Neuronal stem cell (in vitro differentiated cells): ENCODE measurements around the gene TMEM235.
A peak's percentile ranks its signal among the peaks of the same experiment; 100 is the strongest.

Source experiments
- DNase-seq: peaks from one replicate; pipeline ENCODE4 v3.0.0-alpha.2; 2013; ENCODE audit warnings: low spot score
- H2AFZ ChIP-seq: one replicate; pipeline ENCODE4 v1.6.1; 2013; ENCODE audit warnings: mild to moderate bottlenecking, low read length, inconsistent platforms
- H2AK5ac ChIP-seq: 2 replicates; pipeline ENCODE4 v1.6.1; 2013; ENCODE audit warnings: low read depth, mild to moderate bottlenecking, inconsistent platforms, low read length, moderate library complexity, mixed read lengths
- H2BK120ac ChIP-seq: 2 replicates; pipeline ENCODE4 v1.6.1; 2013; ENCODE audit warnings: low read depth, mild to moderate bottlenecking, inconsistent platforms, low read length, moderate library complexity, mixed read lengths
- H2BK12ac ChIP-seq: one replicate; pipeline ENCODE4 v1.6.1; 2013; ENCODE audit warnings: low read length, inconsistent platforms
- H2BK15ac ChIP-seq: 2 replicates; pipeline ENCODE4 v1.6.1; 2013; ENCODE audit warnings: mild to moderate bottlenecking, low read length, inconsistent platforms, mixed read lengths
- H2BK5ac ChIP-seq: one replicate; pipeline ENCODE4 v1.6.1; 2013; ENCODE audit warnings: inconsistent platforms, mild to moderate bottlenecking, low read length, moderate library complexity
- H3K14ac ChIP-seq: one replicate; pipeline ENCODE4 v1.6.1; 2013; ENCODE audit warnings: low read length, inconsistent platforms
- H3K18ac ChIP-seq: 2 replicates; pipeline ENCODE4 v1.6.1; 2013; ENCODE audit warnings: low read length, inconsistent platforms
- H3K23ac ChIP-seq: 2 replicates; pipeline ENCODE4 v1.6.1; 2013; ENCODE audit warnings: low read depth, mild to moderate bottlenecking, mixed read lengths, low read length, inconsistent platforms; ENCODE audit not compliant: poor library complexity
- H3K27ac ChIP-seq: replicated peaks from 3 replicates; pipeline ENCODE4 v1.5.1; 2013; ENCODE audit warnings: low read length, inconsistent platforms
- H3K27me3 ChIP-seq, 3 experiments: 2 replicates each; pipeline ENCODE4 v1.6.1; 2013; ENCODE audit warnings: low read length in 3 of 3, mild to moderate bottlenecking in 2 of 3, inconsistent platforms in 1 of 3, low read depth in 1 of 3, mixed read lengths in 1 of 3, moderate library complexity in 1 of 3; ENCODE audit not compliant: control insufficient read depth in 3 of 3, insufficient read depth in 3 of 3
- H3K36me3 ChIP-seq, 2 donors: replicated peaks in 1 of 2; 2 replicates each; pipeline ENCODE4 v1.6.1; 2013; ENCODE audit warnings: low read length in 2 of 2; ENCODE audit not compliant: control insufficient read depth in 2 of 2, insufficient read depth in 2 of 2
- H3K4ac ChIP-seq: 2 replicates; pipeline ENCODE4 v1.6.1; 2013; ENCODE audit warnings: inconsistent platforms, mild to moderate bottlenecking, low read length, moderate library complexity
- H3K4me1 ChIP-seq, 2 donors: 1 replicate in 1 of 2; 2 replicates in 1 of 2; pipeline ENCODE4 v1.6.1; 2013; ENCODE audit warnings: low read length in 2 of 2, low read depth in 1 of 2; ENCODE audit not compliant: control insufficient read depth in 2 of 2, insufficient read depth in 1 of 2
- H3K4me2 ChIP-seq: one replicate; pipeline ENCODE4 v1.6.1; 2013; ENCODE audit warnings: mild to moderate bottlenecking, low read length, inconsistent platforms; ENCODE audit not compliant: insufficient read depth, poor library complexity, severe bottlenecking
- H3K4me3 ChIP-seq, 2 donors: 2 replicates each; pipeline ENCODE4 v1.5.1; 2013; ENCODE audit warnings: low read length in 2 of 2, mild to moderate bottlenecking in 2 of 2, inconsistent platforms in 1 of 2, moderate library complexity in 1 of 2
- H3K79me1 ChIP-seq: one replicate; pipeline ENCODE4 v1.6.1; 2013; ENCODE audit warnings: low read depth, mild to moderate bottlenecking, inconsistent platforms, low read length, moderate library complexity
- H3K9ac ChIP-seq: one replicate; pipeline ENCODE4 v1.6.1; 2013; ENCODE audit warnings: mild to moderate bottlenecking, low read depth, low read length, inconsistent platforms; ENCODE audit not compliant: poor library complexity
- H3K9me3 ChIP-seq, 2 donors: replicated peaks in 1 of 2; 2 replicates each; pipeline versions ENCODE3 to v1.6.1; 2013; ENCODE audit warnings: low read length in 2 of 2, mild to moderate bottlenecking in 2 of 2, inconsistent platforms in 1 of 2, low read depth in 1 of 2, mixed read lengths in 1 of 2, moderate library complexity in 1 of 2; ENCODE audit not compliant: control insufficient read depth in 2 of 2, insufficient read depth in 1 of 2
- H4K8ac ChIP-seq: one replicate; pipeline ENCODE4 v1.6.1; 2013; ENCODE audit warnings: low read depth, mild to moderate bottlenecking, inconsistent platforms, low read length, moderate library complexity
- H4K91ac ChIP-seq: one replicate; pipeline ENCODE4 v1.6.1; 2013; ENCODE audit warnings: low read length, low read depth, mild to moderate bottlenecking, inconsistent platforms; ENCODE audit not compliant: poor library complexity
- WGBS, 2 donors: extraction: QIAGEN DNeasy Blood & Tissue Kit; methylation state at CpG; one replicate each; pipeline ENCODE4 v1.1.7; 2013; ENCODE audit warnings: missing lambda C conversion rate in 2 of 2, mixed read lengths in 1 of 2; ENCODE audit not compliant: insufficient read length in 2 of 2, insufficient replicate concordance in 1 of 2; ENCODE audit errors: extremely low coverage in 2 of 2; 5-methylcytosine and 5-hydroxymethylcytosine counted together

TMEM235 gene

GRCh38 chr17:78255029-78255656 lies 23.7 kb downstream of the TMEM235 start:
- Histone ChIP-seq H2BK12ac (peak overlapping the region; percentile 60), H2AFZ (no peak overlapping the region), H3K4me2 (no peak overlapping the region), H3K79me1 (peaks cover 4% of the 10 kb centered on the region), H3K4me1 (peaks cover 35 to 49% of the 10 kb centered on the region in 2 donors), H2BK5ac (peak overlapping the region; percentile 97), H3K4me3 (no peak overlapping the region), H4K8ac (no peak overlapping the region), H3K23ac (peak overlapping the region; percentile 37), H2BK120ac (peak overlapping the region; percentile 56), H3K36me3 (no peaks in the 10 kb centered on the region), H3K18ac (peak overlapping the region; percentile 60), H3K9me3 (no peaks in the 10 kb centered on the region), H3K27ac (no peak overlapping the region), H2BK15ac (peak overlapping the region; percentile 99), H3K9ac (no peak overlapping the region), H2AK5ac (peak overlapping the region; percentile 96), H4K91ac (no peak overlapping the region), H3K14ac (no peak overlapping the region), H3K27me3 (no peaks in the 10 kb centered on the region), H3K4ac (peak overlapping the region; percentile 68)
- WGBS, 2 donors = no CpG with 5 or more reads among the region's 18 CpGs
- DNase-seq = no peak

DNA sequence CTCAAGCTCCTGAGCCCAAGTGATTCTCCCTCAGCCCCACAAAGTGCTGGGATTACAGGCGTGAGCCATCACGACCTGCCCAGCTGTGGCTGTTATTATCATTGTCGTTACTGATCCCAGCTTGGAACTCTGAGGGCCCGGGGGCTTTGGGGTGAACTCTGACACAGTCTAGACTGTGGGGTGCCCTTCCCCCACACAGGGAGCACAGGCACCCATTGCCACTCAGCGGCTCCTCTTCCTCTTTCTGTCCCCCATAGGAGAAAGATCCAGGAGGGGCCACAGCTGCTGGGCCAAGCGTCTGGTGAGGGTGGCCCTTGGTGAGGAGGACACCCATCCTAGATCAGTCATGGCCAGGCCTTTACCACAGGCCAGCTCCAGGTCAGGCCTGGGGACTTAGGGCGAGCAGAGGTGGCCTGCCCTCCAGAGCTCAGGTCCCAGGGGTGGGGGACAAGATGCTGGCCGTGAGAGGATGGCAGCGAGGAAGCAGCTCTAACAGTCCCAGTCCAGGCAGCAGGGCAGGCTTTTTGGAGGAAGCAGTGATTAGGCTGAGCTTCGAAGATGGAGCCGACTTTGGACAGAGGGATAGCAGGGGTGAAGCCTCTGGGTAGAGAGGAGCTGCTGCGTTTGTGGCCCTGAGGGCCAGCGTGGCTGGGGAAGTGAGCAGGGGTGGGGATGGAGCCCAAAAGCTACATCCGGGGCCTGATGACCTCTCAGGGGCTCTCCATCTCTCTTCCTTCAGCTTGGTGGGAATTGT lies 24.7 kb downstream of the TMEM235 start:
- H3K9ac ChIP-seq = peak overlapping the region; percentile 86
- H2BK120ac ChIP-seq = peak overlapping the region; percentile 100
- no peak overlapping the region for H2AFZ ChIP-seq
- H3K23ac ChIP-seq = peak overlapping the region; percentile 97
- peak overlapping the region; percentile 97 for H2BK5ac ChIP-seq
- WGBS, 2 donors = no CpG with 5 or more reads among the region's 14 CpGs
- H3K4me3 ChIP-seq = no peak overlapping the region
- H3K27ac ChIP-seq = peak overlapping the region; percentile 38
- H2BK12ac ChIP-seq = peak overlapping the region; percentile 100
- H2BK15ac ChIP-seq = peak overlapping the region; percentile 99
- peaks cover 4% of the 10 kb centered on the region for H3K79me1 ChIP-seq
- no peaks in the 10 kb centered on the region for H3K27me3 ChIP-seq
- H2AK5ac ChIP-seq = peak overlapping the region; percentile 94
- H3K36me3 ChIP-seq = no peaks in the 10 kb centered on the region
- H3K4me1 ChIP-seq = peaks cover 31 to 41% of the 10 kb centered on the region in 2 donors
- H3K4ac ChIP-seq = peak overlapping the region; percentile 85
- H3K4me2 ChIP-seq = no peak overlapping the region
- no peaks in the 10 kb centered on the region for H3K9me3 ChIP-seq
- H3K18ac ChIP-seq = peak overlapping the region; percentile 97
- H4K8ac ChIP-seq = peak overlapping the region; percentile 68
- H3K14ac ChIP-seq = peak overlapping the region; percentile 78
- H4K91ac ChIP-seq = peak overlapping the region; percentile 72
- no peak for DNase-seq

DNA sequence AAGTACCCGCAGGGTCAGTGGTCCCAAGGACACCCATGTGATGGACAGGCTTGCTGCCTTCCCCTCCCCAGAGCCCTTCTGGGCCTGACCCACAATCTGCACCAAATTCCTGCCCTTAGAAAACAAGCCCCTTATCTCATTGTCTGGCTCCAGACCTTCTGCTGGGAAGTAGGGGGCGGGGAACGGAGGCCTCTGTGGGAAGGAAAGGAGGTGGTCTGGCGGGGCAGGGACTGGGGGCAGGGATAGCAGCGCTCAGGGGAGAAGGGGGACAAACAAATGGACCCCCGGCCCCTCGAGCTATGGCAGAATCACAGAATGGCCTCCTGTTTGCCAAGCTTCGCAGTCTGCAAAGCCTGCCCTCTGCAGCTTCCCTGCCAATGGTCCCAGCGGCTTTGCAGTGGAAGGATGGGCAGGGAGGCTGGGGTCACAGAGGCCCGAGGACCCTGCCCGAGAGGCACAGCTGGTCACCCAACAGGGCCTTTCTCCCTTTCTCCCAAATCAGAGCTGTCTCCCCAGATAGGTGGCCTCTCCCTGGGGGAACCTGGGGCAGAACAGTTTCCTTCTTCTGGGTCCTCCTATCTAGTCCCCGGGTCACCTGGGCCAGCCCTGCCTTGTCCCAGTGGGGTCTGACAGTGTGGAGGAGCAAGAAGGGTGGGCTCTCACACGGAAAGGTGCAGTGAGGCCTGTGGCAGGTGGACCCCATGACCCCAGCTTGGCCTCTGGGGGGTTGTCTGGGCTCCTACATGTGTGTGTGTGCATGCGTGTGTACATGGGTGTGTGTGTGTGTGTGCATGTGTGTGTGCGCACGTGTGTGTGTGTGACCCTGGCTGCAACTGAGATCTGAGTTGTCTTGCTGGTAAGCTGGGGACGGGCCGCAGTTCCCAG lies 25.5 kb downstream of the TMEM235 start:
- Histone ChIP-seq H3K4me2 (no peak overlapping the region), H2AK5ac (peak overlapping the region; percentile 97), H3K4me3 (no peak overlapping the region), H4K91ac (peak overlapping the region; percentile 77), H3K18ac (peak overlapping the region; percentile 97), H3K4ac (no peak overlapping the region), H3K9me3 (no peaks in the 10 kb centered on the region), H3K27ac (peak overlapping the region; percentile 38), H3K23ac (peak overlapping the region; percentile 97), H4K8ac (peak overlapping the region; percentile 48), H3K36me3 (no peaks in the 10 kb centered on the region), H2AFZ (no peak overlapping the region), H2BK120ac (peak overlapping the region; percentile 100), H3K27me3 (no peaks in the 10 kb centered on the region), H3K4me1 (peaks cover 31 to 37% of the 10 kb centered on the region in 2 donors), H3K14ac (peak overlapping the region; percentile 82), H2BK15ac (peak overlapping the region; percentile 99), H2BK12ac (peak overlapping the region; percentile 94), H3K79me1 (peaks cover 4% of the 10 kb centered on the region), H3K9ac (no peak overlapping the region), H2BK5ac (peak overlapping the region; percentile 97)
- no peak for DNase-seq
- WGBS, 2 donors = no CpG with 5 or more reads among the region's 18 CpGs
